Transverse colon (tissue), 4 donors: ENCODE data around the gene KLHL11.

Experiments
- EP300 ChIP-seq: sonication (generic); formaldehyde crosslinking; IDR thresholded peaks from one replicate; pipeline ENCODE4 v1.6.1; 2017; ENCODE audit warnings: antibody characterized with exemption, low read depth
- POLR2AphosphoS5 ChIP-seq, 3 donors: sonication (generic); formaldehyde crosslinking; IDR thresholded peaks; one replicate each; pipeline ENCODE4 v1.6.1; 2016; ENCODE audit warnings: antibody characterized with exemption in 3 of 3
- TF ChIP-seq, protein P1 (sequence below), 5 experiments: fragments of 200-600 bp in 3 of 5; fragments of 450-650 bp in 2 of 5; sonication (generic) in 3 of 5; IDR thresholded peaks; 1 replicate in 2 of 5; 2 replicates in 3 of 5; pipeline ENCODE4 v1.5.1; 2016 to 2017; ENCODE audit warnings: antibody characterized with exemption in 5 of 5, inconsistent platforms in 3 of 5, mild to moderate bottlenecking in 2 of 5, moderate library complexity in 1 of 5

DNA sequence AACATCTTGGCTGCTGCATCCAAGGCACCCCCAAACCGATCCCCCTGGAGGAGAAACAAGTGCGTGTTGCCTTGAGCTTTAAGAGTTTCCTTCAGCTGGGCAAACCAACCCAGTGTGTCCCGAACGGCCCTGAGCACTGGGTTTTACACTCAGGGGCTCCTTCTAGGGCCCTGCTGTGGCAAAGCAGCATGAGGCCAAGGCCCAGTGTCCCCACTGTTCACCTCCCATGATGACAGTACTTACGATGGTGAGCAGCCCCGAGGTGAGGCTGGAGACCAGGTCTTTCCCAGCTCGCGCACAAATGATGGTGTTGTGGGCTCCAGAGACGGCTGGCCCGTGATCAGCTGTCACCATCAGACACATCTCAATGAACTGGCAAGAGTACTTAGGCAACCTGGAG, 6.6 kb upstream of the KLHL11 start:
- TF ChIP-seq EP300, result no peak
- TF ChIP-seq, protein P1, sequence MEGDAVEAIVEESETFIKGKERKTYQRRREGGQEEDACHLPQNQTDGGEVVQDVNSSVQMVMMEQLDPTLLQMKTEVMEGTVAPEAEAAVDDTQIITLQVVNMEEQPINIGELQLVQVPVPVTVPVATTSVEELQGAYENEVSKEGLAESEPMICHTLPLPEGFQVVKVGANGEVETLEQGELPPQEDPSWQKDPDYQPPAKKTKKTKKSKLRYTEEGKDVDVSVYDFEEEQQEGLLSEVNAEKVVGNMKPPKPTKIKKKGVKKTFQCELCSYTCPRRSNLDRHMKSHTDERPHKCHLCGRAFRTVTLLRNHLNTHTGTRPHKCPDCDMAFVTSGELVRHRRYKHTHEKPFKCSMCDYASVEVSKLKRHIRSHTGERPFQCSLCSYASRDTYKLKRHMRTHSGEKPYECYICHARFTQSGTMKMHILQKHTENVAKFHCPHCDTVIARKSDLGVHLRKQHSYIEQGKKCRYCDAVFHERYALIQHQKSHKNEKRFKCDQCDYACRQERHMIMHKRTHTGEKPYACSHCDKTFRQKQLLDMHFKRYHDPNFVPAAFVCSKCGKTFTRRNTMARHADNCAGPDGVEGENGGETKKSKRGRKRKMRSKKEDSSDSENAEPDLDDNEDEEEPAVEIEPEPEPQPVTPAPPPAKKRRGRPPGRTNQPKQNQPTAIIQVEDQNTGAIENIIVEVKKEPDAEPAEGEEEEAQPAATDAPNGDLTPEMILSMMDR (IDR thresholded peaks at IDR 0.05), result no peak
- no peak for TF ChIP-seq POLR2AphosphoS5 (IDR thresholded peaks at IDR 0.05)
